HG03108 (cell line): ENCODE results near the gene SPTB.

Experiments used
- ATAC-seq: cut with Tn5 transposase; IDR thresholded peaks from one replicate; pipeline ENCODE4 v1.9.1; 2021; ENCODE audit warnings: moderate library complexity; ENCODE audit not compliant: unreplicated experiment

The SPTB gene

DNA sequence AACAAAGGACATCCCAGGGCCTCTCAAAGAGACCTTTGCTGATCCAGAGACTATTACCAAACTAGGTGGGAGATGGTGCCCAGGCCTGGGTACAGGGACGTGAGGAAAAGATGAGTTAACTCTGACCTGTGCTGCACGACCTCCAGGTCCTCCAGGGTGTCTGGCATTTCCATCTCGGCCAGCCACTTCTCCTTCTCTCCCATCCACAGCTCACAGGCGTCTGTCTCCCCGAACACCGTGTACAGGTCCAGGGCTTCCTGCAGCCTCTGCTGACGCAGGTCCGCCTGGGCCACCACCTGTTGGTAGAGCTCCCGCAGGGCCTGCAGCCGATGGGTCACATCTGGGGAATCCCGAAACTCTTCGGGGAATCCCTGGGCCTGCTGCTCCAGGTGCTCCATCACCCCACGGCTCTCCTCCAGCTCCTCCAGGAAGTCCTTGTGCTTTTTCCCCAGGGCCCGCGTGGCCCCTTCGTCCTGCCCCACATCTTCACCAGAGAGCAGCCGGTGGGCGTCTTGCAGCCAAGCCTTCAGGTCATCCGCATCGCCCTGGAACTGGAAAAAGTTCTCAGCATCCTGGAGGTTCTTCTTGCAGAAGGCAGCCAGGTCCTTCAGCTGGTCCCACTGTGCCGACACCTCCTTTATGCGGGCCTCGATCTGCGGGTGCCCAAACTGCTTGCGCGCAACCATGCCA, 86.7 kb downstream of the SPTB start:
- ATAC-seq: no peak

DNA sequence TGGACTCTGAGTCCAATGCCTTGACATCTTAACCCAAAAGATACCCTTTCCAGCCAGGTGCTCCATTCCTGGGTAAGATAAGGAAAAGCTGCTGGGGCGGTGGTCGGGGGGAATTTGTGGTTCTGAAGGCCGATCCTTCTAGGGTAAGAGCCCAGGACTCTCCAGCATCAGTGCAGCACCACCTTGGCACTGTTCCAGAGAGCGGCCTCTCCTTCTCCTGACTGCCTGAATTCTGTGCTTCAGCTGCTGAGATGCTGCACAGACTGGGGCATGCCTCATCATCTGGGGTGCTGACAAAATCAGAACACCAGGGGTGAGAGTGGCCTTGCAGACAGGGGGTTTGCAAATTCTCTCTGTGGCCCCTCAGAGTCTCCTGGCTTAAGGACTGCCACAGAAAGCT, 87.5 kb downstream of the SPTB start:
- ATAC-seq: no peak

DNA sequence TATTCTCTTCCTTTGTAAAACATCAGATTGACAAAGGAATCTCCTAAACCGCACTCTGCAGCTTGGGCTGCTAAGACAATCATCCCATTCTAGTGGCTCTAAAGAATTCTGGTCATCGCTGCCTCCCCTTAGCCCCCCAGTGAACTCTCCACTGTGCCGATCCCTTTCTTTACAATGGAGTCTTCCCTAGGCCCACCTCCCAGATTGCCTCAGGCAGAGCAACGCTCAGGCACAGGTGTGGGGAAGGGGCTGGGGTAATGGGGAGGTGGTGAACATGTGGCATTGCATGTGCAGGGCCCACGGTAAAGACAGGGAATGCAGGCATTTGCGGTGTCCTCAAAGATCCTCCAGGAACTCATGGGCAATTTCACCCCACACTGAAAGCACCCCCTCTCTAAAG, 89.2 kb downstream of the SPTB start:
- ATAC-seq: no peak

DNA sequence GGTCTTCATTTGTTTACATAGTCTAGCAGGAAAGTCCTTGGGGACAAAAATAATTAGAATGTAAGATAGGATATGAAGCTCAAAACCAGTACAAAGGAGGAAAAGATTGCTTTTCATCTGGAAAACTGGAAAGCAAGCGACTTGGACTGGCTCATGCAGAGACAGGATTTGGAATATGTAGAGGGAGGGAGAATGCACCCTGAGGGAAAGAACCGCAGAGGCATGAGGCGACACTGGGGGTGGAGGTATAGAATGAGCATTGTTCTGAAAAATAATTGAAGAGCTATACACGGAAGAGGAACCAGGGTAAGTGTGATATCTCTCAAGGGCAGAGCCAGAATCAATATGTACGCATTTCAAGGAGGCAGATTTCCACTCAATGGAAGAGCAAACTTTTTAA, 90.0 kb downstream of the SPTB start:
- no peak for ATAC-seq

DNA sequence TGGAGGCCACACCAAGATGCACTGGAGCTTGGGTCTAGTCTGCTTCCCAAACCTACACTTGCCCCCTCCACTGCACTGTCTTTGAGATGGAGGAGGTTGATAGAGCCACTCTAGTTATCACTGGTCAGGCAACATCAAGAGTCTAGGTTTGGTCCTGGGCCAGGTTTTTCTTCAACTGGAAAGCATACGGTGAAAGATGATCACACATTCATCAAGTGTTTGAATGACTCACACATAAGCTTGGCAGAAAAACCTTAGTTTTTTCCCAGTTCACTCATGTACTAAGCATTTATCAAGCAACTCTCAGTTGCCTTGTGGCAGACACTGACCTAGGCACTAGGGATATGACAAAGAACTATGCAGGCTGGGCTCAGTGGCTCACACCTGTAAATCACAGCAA, 91.0 kb downstream of the SPTB start:
- ATAC-seq: no peak

DNA sequence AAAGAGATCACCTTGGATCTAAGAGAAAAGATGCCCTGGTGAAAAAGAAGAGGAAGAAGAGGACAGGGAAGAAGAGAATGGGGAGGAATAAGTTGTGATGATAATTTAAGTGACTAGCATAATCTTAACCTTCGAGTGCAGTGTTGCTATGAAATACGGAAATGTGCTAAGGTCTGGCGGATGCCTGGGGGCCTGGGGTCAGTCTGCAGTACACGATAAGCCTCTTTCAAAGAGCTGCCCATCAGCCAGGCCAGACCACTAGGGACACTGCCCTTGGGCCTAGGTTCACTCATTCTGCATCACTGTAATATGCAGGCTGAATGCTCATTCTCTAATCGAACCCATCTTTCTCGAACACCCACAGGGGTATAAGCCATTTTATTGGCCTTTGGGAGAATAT, 92.1 kb downstream of the SPTB start:
- ATAC-seq: no peak

DNA sequence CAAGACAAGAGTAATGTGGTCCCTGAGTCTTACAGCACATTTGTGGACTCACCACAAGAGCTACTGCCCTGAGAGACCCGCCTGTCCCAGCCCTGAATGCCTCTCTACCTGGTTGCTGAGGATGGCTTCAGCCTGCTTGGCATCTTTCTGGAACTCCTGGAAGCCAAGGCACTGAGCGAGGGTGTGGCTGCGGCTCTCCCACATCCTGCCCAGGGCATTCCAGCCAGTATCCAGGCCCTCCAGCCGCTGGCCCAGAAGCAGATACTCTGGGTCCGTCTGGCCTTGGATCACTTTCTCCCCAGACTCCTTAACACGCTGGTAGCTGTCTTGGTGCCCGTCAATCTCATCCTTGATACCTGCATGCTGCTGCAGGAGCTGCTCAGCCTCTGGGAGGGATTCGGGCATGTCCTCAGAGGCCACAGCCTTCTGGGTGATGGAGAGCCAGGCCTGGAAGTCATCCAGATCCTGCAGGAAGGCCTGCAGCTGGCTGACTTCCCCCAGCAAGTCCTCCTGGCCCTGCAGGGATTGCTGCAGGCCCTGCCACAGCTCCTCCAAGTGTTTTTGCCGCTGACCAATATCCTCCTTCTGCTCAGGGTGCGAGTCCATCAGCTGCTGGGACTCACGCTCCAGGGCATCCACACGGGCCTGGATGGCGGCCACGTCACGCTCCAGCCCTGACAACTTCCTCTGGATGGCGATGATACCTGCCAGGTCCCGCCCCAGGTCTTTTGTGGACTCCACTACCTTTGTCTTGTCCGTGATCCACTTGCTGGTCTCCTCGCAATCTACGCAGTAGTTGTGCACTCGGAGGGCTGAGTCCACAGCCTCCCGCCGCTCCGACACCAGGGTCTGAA, 93.2 kb downstream of the SPTB start:
- no peak for ATAC-seq

DNA sequence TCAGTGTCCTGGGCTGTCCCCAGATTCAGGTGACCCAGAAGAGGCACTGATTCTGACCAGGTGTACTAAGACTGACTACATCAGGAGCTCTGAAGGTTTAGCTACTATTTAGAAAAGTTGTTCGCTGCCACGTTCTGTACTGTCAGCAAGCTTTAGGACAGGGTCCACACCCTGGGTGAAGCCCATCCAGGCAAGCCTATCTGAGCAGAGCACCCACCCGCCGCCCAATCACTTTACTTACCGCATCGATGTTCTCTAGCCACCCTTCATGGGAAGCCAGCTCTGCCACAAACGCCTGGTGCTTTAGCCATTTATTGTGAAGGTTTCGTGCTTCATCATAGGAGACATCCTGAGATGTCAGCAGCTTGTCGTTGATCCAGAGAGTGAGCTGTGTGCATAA, 95.7 kb downstream of the SPTB start:
- no peak for ATAC-seq

DNA sequence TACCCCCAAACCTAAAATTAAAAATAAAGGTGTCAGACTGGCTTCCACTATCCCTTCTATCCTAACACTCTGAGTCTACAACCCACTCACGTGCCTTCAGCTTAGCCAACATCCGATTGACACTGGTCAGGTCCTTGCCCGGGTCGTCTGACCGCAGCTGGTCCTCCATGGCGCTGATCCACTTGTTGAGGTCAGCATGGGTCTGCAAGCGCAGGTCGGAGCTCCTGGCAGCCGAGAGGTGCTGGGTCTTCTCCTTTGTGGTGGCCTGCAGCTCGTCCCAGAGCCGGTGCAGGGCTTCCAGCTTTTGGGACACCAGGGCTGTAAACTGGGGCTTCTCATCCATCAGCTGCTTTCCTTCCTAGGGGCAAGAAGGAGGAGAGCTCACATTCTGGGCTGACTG, 97.5 kb downstream of the SPTB start:
- no peak for ATAC-seq

DNA sequence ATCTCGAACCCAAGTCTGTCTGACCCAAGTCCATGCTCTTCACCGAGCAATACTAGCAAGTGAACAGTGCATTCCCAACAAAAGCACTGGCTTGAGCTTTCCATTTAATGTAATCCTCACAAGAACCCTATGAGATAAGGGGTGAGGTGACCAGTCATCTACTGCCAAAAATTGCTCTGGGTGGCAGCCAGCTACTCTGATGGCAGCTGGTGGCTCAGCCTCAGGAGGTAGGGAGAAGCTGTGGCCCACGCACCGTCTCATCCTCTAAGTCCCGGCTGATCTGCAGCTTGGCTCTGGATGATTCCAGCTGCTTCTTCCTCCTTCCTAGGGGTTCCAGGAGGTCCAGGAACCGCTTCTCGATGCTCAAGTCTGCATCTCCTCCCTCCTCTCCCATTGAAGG, 100.2 kb downstream of the SPTB start:
- ATAC-seq: no peak

DNA sequence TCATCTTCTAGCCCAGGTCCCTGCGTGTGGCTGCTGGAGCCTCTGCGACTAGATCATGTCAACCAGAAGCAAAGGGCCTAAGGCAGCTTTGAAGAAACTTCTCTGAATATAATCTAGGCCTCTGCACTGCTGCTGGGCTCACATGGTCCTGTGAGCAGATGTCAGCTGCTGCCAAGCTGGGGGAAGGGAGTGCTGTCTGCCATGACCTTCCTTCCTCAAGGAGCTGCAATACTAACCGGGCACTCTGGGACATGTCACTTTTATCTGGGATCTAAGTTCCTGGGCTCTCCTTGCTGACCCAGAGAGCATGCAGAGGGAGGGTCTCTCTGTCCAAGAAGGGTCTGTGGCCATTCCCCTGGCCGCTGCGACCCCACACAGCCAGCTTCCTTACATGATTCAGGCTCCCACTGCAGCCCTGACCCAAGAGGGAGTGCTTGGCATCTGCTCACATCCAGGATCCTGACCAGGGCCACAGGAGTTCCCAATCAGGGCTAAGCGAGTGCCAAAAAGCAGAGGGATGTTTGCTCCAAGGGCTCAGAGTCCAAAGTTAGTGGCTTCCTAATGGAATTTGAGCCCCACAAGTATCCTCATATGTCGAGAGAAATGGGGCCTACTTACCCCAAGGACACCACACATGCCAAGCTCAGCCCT, 101.5 kb downstream of the SPTB start:
- ATAC-seq: no peak

DNA sequence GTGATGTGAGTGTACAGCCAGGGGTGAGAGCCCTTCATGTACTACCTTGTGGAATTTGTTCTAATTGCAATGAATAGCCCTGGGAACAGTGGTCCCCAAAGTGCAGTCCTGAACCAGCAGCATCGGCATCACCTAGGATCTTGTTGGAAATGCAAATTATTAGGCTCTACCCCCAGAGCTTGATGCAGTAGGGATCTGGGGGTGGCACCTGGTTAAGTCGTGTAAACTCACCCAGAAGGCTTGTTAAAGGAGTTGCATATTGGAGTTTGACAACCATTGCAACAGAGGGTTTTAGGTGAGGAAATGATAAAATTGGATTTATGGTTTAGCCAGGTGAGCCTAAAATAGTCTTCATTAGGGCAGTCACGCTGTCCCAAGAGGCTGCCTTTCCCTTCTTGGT, 102.2 kb downstream of the SPTB start:
- ATAC-seq: no peak

DNA sequence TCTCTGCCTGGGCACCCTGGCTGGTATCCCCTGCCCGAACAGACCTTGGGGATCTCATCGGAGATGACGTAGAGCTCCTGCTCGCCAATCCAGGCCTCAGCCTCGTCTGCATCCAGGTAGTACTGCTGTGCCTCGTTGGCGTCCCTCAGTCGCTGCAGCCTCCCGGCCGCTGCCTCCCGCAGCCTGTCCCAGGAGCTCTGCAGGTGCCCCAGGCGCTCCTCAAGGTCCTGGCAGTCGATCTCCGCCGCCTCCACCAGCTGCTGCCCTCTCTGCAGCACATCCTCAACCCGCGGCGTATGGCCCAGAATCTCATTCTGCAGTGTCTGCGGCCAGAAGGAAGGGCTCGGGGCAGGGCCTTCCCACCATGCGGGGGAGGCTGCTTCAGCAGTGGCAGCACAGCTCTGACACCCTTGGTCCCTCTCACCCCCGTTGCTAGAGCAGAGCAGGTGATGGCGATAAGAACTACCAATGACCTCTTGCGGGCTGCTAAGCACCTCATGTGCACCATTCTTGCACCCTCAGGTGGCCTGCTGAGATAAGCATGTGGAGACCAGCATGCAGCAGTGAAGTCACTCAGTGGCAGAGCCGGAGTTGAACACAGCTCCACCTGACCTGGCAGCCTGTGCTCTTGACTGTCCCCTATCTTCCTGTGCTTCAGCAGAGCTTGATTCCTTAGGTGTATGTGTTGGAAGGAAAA, 104.5 kb downstream of the SPTB start:
- no peak for ATAC-seq

DNA sequence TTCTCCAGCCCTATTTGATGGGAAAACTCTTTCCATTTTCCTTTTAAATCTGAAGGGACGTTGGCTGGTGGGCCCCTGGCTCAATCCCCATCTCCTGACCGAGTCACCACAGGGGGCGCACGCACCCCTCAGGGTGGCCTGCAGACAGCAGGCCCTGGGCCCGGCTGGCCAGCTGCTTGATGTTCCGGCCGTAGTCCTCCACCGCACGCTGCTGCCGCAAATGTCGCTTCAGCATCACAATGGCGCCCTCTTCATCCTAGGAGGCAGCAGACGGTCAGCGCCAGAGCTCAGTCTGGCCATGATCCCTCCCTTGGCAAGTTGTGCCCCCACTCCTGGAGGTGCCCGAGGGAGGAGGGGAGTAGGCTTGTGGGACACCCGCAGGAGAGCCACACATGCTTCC, 105.4 kb downstream of the SPTB start:
- ATAC-seq: no peak

DNA sequence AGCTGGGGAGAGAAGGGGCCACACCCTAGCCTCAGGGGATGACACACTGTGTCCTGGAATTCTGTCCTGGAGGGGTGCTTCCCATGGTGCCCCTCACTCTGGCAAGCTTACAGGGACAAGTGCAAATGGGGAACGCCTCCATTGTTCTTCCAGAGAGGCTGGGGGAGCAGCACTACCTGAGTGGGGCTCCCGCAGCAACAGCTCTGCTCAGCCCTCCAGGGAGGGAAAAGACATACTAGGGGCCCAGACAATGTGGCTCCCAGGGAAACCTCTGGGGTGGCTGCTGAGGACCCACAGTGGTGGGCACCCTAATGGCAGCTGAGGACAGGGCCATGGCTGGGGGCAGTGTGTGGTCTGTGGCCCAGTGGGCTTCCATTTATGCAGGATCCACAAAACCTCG, 106.1 kb downstream of the SPTB start:
- ATAC-seq: no peak

DNA sequence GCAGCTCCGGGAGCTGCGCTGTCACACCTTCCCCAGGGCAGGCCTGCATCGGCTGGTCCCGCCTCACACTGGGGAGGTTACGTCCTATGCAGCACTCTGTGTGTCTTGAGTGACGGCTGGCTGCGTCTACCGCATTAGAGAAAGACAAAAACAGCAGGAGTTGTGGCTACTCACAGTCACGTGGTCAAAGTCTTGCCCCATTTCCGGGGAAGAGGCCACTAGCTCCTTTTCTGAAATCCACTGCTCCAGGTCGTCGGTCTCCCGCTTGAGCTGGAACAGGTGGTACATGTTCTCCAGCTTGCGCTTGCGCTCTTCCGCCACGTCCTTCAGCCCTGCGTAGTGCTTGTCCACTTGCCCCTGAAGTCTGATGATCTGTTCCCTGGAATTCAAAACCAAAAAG, 106.7 kb downstream of the SPTB start:
- ATAC-seq: no peak

DNA sequence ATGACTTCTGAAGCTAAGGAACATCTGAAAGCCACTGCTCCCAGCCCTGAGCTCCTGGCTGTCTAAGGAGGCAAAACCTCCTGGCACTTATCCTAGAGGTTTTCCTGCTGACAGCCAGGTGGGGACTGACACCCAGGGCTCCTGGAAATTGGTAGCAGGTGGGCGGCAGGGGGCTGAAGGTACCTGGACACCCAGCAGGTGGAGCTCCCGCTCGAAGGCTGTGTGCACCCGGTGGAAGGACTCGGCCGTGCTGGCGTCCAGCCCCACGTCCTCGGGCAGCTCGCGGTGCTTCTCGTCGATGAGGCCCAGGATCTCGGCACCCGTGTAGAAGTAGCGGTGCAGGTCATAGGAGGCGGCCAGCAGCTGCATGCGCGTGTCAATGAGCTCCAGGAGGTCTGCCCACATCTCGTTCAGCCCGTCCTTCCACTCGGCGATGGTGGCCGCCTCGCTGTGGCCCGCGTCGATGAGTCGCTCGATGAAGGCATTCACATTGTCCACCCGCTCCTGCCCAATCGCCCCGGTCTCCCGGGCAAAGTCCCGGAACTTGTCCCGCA, 107.2 kb downstream of the SPTB start:
- no peak for ATAC-seq

DNA sequence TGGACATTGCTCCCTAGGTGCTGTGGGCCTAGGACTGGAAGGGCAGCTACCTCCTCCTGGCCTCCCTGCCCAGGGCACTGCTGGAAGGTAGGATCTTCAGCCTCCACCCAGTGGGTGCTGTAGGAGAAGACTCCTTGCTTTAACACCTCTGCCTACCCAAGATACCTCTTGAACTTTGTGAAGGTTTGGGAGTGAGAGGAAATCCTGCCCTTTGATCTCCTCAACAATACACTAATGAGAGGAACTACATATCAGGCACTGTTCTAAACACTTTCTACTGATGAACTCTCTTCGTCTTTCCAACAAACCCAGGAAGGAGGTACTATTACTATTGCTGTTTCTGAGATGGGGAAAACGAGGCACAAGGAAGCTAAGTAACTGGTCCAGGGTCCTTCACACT, 108.5 kb downstream of the SPTB start:
- ATAC-seq: no peak

DNA sequence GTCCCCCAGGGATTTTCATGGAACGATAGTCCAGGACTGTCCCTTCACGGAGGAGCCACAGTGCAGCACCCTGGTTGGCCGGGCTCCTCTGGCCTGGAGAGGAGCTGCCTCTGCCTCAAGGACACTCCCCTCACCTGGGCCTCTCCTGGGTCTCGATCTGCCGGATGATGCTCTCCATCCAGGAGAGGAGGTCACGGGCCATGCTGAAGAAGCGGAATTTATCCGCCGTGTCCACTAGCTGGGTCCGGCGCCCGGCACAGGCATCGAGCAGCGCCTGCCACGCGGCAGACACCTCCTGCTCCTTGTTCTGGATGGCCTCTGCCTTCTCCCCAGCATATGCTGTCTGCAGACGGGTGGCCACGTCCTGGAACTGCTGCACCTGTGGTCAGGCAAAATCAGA, 109.0 kb downstream of the SPTB start:
- no peak for ATAC-seq

DNA sequence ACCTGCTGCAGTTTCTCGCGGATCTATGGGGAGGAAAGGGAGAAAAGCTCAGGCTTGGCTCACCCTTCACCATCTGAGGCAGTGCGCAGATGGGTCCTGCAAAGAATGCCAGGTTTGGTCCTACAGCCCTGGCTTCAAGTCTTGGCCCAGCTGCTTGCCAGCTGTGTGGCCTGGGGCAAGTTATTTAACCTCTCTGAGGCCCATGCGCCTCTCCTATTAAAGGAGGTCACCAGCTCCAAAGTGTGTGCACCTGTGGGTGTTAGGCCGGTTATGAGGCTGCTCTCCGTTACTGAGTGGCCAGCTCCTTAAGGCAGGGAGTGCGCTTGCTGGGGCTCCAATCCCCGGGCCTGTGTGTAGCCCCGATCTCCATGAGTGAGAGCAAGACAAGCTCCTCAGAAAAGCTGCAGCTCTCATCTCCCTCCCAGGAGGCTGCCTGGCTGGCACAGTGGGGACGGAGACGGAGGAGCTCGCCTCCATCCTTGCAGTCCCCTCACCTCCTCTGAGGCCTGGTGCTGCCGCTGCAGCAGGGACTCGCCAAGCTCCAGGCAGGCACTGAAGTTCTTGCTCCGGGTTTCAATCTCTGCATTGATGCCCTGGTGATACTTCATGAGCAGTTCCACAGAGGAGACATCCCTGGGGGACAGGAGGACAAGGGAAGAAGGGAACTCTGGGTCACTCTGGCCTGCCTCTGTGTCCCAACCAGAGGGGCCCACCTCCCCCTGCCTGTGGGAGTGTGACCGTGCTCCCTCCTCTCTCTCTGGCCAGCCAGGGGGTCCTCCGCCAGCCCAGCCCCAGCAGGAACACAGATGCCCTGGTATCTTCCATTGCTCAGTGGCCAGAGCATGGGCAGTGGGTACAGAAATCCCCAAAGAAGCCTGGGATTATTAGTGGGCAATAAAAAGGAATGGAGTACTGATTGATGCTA, 110.3 kb downstream of the SPTB start:
- no peak for ATAC-seq
